ENCODE measurements around the gene HEBP2.
"Not testable (repeated sequence)": the region's sequence is repeated elsewhere in the genome, so short reads cannot be mapped to it uniquely, and the experiment has no call there.

HEBP2 gene

GRCh38 chr6:138424004-138424904, 20.2 kb downstream of the HEBP2 start:
- DNase-seq (ENCODE audit: low spot score), result no peak

DNA sequence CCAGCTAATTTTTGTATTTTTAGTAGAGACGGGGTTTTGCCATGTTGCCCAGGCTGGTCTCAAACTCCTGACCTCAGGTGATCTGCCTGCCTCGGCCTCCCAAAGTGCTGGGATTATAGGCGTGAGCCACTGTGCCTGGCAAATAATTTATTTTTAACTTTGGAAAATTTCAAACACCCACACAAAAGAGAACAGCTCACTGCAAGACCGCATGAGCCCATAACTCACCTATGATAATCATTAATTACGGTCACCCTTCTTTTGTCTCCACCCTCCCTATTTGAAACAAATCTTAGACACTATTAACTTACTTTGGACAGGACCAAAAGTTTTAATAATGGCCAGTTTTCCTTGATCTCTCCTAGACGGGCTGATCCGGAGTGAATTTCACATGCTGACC, 21.2 kb downstream of the HEBP2 start:
- DNase-seq (ENCODE audit: low spot score), result not testable (repeated sequence)

DNA sequence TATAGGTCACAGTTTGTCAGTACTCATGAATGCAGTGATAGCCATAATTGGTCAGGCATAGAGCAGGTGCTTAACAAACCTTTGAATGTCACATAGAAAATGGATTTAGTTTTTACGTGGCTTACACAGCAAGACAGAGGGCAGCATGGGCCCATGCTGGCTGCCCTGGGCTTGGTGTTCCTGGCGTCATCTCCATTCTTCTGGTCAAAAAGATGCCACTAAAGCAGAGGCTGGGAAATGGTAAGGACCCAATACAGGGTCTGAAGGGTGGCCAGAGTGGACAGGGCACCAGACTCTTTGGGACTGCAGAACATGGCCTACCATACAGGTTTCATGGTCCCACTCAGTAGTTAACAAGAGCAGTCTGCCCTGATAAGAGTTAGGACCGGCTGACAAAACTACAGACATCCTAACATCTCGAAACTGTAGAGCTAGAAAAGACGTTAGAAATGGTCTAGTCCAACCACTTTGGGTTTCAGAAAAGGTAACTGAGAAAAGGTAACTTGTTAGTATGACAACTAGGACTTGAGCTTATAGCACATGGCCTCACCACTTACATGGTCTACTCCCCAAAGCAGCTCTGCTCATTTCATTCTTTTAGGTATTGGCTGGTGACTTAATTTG, 22.6 kb downstream of the HEBP2 start:
- DNase-seq (ENCODE audit: low spot score), result no peak

DNA sequence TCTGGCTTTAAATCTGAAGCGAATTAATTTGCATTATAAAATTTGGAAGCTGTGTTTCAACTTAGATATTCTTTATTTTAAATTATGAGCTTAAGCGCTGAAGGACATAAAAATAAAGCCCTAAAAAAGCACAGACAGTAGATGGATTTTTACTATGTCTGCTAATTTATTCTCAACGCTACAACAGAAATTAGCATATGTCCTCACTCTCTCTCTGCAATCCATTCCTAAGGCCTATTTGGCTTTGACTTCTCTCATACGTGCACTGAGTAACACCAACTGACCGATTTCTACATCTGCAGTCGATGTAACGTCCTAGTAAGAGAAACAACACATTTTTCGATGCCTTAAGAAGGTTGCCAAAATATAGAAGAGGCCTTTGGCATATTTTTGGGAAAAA, 23.7 kb downstream of the HEBP2 start:
- DNase-seq (ENCODE audit: low spot score), result no peak

GRCh38 chr6:138428944-138429598, 25.0 kb downstream of the HEBP2 start:
- DNase-seq (ENCODE audit: low spot score), result no peak

GRCh38 chr6:138429761-138430160, 25.7 kb downstream of the HEBP2 start:
- DNase-seq (ENCODE audit: low spot score), result no peak

DNA sequence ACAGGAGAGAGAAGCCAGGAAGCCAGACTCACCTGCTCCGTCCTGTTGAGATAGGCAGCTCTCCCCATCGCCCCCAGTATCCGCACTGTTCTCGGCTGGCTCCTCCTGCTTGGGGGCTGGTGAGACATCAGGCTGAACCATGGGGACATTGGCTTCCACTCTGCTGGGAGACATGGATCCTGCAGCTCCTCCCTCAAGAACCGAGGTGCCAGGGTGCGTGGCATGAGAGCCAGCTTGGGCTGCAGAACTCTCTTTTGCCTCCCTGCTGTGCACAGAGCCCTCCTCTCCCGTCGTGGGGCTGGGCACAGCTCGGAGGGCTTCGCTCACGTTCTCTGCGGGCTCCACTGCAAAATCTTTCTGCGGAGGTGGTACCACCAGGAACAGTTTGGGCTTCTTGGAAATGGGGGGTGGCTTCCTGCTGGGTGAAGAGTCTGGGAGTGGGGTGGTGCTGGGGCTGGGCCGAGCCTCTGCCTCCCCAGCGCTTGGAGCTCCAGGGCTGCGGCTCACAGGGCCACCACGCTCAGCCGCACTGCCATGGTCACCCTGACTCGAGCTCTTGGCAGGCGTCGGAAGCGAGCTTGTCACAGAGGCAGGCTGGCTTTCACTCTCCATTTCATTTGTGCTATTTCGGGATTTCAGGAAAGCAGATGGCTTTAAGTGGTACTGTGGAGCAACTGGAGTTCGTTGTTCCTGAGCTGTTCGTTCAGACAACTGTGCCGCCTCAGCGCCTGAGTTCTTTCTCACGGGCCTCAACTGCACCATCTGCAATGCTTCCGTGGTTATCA, 26.5 kb downstream of the HEBP2 start:
- DNase-seq (ENCODE audit: low spot score), result no peak

- DNase-seq (ENCODE audit: low spot score), result no peak
Observed at GRCh38 chr6:138431256-138432062, 27.4 kb downstream of the HEBP2 start.

GRCh38 chr6:138432063-138432356, 28.0 kb downstream of the HEBP2 start:
- no peak for DNase-seq (ENCODE audit: low spot score)

DNA sequence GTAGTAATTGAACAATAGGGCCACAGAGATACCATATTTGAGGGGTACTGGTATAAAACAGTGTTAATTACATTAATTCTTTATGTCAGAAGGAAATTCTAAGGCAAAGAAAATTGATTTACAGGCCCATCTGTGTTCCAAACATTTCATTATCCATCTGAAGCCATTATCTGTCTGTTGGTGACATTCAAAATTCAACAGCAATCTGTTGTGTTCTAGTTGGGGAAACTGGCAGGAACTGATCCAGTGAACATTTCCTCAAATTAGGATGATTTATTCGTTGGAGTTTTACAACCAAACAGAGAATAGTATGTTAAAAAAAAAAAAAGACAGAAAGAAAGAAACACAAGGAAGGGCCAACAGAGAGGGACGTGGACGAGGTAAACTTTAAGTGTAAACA, 30.1 kb downstream of the HEBP2 start:
- no peak for DNase-seq (ENCODE audit: low spot score)

DNA sequence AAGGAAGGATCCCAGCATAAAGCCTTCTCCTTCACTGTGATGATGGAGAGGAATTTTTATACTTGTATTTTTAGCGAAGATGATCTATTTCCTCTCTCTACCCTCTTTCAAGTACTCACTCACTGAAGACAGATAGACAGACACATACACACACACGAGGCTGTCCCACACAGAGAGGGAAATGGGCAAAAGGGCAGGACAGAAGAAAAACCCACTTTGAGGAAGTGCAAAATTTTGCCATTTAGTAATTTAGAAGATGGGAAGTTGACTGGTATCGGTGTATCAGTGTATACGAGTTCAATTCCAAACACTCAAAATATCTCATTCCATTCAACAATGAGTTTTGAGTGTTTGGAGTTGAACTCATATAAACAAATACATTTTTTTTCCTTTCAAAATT, 30.9 kb downstream of the HEBP2 start:
- no peak for DNase-seq (ENCODE audit: low spot score)

GRCh38 chr6:138439546-138439945, 35.5 kb downstream of the HEBP2 start:
- DNase-seq (ENCODE audit: low spot score), result no peak

DNA sequence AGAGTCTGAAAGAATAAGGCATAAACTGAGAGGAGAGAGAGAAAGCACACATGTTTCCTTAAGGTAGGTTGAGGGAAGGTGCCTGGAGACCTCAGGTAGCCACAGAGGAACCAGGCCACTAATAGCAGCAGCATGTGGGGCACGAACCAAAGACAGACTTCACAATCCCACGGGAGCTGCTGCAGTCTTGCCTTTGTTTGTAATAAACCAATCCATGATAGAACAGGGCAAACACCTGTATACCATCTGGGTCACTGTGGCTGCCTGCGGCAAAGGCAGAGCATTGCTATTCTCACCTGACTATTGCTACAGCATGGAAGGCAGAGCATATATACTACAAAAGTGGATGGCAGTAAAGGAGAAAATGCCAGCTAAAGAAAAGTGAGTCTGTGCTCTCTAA, 36.3 kb downstream of the HEBP2 start:
- DNase-seq (ENCODE audit: low spot score), result no peak

- DNase-seq (ENCODE audit: low spot score), result no peak
Observed at GRCh38 chr6:138440758-138441357, 36.8 kb downstream of the HEBP2 start.

- no peak for DNase-seq (ENCODE audit: low spot score)
Observed at GRCh38 chr6:138441965-138442364, 37.9 kb downstream of the HEBP2 start.

GRCh38 chr6:138442663-138443062, 38.6 kb downstream of the HEBP2 start:
- DNase-seq (ENCODE audit: low spot score), result no peak

- no peak for DNase-seq (ENCODE audit: low spot score)
Observed at GRCh38 chr6:138443979-138444378, 40.0 kb downstream of the HEBP2 start.

- DNase-seq (ENCODE audit: low spot score), result no peak
Observed at GRCh38 chr6:138446821-138447220, 42.8 kb downstream of the HEBP2 start.

- no peak for DNase-seq (ENCODE audit: low spot score)
Observed at GRCh38 chr6:138450445-138450844, 46.4 kb downstream of the HEBP2 start.

- no peak for DNase-seq (ENCODE audit: low spot score)
Observed at GRCh38 chr6:138451043-138451442, 47.0 kb downstream of the HEBP2 start.

Measured in left forelimb (tissue), 1 donor.